ENCODE measurements around the gene GLT6D1. TPM values are rescaled to one million over a fixed set of nuclear protein-coding genes. Genes with fewer than 3 reads are reported as not detected.

Gene GLT6D1
- total RNA-seq, 2 experiments from 2014 or later: not detected

GRCh38 chr9:135579889-135580660 lies 59.3 kb downstream of the GLT6D1 start:
- no peak overlapping the region for H3K27ac ChIP-seq (ENCODE audit: low read depth, low read length, poor library complexity, severe bottlenecking)
- no peaks in the 10 kb centered on the region for H3K9me3 ChIP-seq (ENCODE audit: low read length)
- no peak overlapping the region for H3K4me2 ChIP-seq (ENCODE audit: low read length)
- H3K9me2 ChIP-seq (ENCODE audit: insufficient read depth, low read length): no peaks in the 10 kb centered on the region
- no TSS peak for BruUV-seq (replicated peaks)
- no peaks in the 10 kb centered on the region for H3K4me1 ChIP-seq (ENCODE audit: insufficient read depth, low read length, poor library complexity, severe bottlenecking)
- H2AFZ ChIP-seq (ENCODE audit: low read length): no peak overlapping the region
- no peak for DNase-seq (ENCODE audit: low spot score)
- intact Hi-C loops (cut with micrococcal nuclease; ENCODE audit: unreplicated experiment): no loop called here
- H3K36me3 ChIP-seq (ENCODE audit: insufficient read depth, low read length): no peaks in the 10 kb centered on the region
- ChIA-PET POLR2A (interaction anchor here (0.6 kb wide), 1 partner anchor 15 kb away, joined by 3 read pairs; no protein-coding TSS in a partner anchor), CTCF (ENCODE audit: unreplicated experiment) (no interaction called here)
- H3K4me3 ChIP-seq (ENCODE audit: low read depth, low read length, poor library complexity, severe bottlenecking): no peak overlapping the region
- H3K79me2 ChIP-seq (ENCODE audit: insufficient read depth, low read depth, low read length): no peaks in the 10 kb centered on the region
- no peaks in the 10 kb centered on the region for H4K20me1 ChIP-seq (ENCODE audit: insufficient read depth, low read length)
- TF ChIP-seq EZH2phosphoT487 (IDR thresholded peaks at IDR 0.05; ENCODE audit: borderline replicate concordance, low read depth, low read length): no peak
- TF ChIP-seq CTCF (conservative IDR thresholded peaks at IDR 0.05; ENCODE audit: low read length): no peak

DNA sequence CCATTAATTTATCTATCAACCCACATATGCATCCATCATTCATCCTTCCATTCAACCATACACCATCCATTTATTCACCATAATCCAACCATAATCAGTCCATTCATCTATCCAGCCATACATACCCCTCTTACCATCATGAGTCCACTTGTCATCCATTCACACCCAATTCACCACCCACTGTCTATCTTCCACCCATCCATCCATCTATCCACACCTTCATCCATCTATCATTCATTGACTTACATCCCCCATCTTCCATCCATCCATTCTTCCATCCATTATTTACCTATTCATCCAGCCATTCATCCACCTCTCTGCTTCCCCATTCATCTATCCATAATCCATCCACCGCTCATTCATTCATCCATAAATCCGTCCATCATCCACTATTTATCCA lies 60.0 kb downstream of the GLT6D1 start:
- intact Hi-C loops (cut with micrococcal nuclease; ENCODE audit: unreplicated experiment): no loop called here
- Histone ChIP-seq H3K9me3 (ENCODE audit: low read length) (no peaks in the 10 kb centered on the region), H3K27ac (ENCODE audit: low read depth, low read length, poor library complexity, severe bottlenecking) (no peak overlapping the region), H3K9me2 (ENCODE audit: insufficient read depth, low read length) (no peaks in the 10 kb centered on the region), H3K79me2 (ENCODE audit: insufficient read depth, low read depth, low read length) (no peaks in the 10 kb centered on the region), H3K4me2 (ENCODE audit: low read length) (no peak overlapping the region), H3K4me1 (ENCODE audit: insufficient read depth, low read length, poor library complexity, severe bottlenecking) (no peaks in the 10 kb centered on the region), H3K4me3 (ENCODE audit: low read depth, low read length, poor library complexity, severe bottlenecking) (no peak overlapping the region), H2AFZ (ENCODE audit: low read length) (no peak overlapping the region), H4K20me1 (ENCODE audit: insufficient read depth, low read length) (no peaks in the 10 kb centered on the region), H3K36me3 (ENCODE audit: insufficient read depth, low read length) (no peaks in the 10 kb centered on the region)
- no peak for DNase-seq (ENCODE audit: low spot score)
- POLR2A ChIA-PET: interaction anchor here (0.6 kb wide), 1 partner anchor 16 kb away, joined by 3 read pairs; no protein-coding TSS in a partner anchor
- CTCF ChIA-PET (ENCODE audit: unreplicated experiment): no interaction called here
- no peak for TF ChIP-seq CTCF (conservative IDR thresholded peaks at IDR 0.05; ENCODE audit: low read length)
- no peak for TF ChIP-seq EZH2phosphoT487 (IDR thresholded peaks at IDR 0.05; ENCODE audit: borderline replicate concordance, low read depth, low read length)
- BruUV-seq (replicated peaks): no TSS peak

DNA sequence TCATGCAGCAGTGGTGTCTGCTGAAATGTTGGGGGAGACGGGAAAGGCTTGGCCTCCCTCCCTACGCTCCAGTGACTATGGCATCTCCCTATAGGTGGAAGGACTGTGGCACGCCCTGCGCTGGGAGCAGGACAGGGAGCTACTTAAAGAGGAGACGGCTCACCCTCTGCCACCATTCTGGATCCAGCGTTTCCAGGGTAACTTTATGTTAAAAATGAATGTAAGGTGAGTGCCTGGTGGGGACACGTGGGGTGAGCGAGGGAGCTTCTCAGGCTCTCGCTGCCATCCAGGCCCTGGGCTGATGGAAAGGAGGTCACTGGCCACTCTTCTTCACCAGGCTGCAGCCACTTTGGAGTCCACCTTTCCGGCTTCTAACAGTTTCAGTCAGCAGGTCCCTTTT lies 62.1 kb downstream of the GLT6D1 start:
- ChIA-PET CTCF (ENCODE audit: unreplicated experiment) (no interaction called here), POLR2A (no interaction called here)
- Histone ChIP-seq H3K9me2 (ENCODE audit: insufficient read depth, low read length) (no peaks in the 10 kb centered on the region), H3K9me3 (ENCODE audit: low read length) (no peaks in the 10 kb centered on the region), H3K4me2 (ENCODE audit: low read length) (no peak overlapping the region), H2AFZ (ENCODE audit: low read length) (no peak overlapping the region), H4K20me1 (ENCODE audit: insufficient read depth, low read length) (no peaks in the 10 kb centered on the region), H3K27ac (ENCODE audit: low read depth, low read length, poor library complexity, severe bottlenecking) (no peak overlapping the region), H3K36me3 (ENCODE audit: insufficient read depth, low read length) (no peaks in the 10 kb centered on the region), H3K4me3 (ENCODE audit: low read depth, low read length, poor library complexity, severe bottlenecking) (no peak overlapping the region), H3K4me1 (ENCODE audit: insufficient read depth, low read length, poor library complexity, severe bottlenecking) (no peaks in the 10 kb centered on the region), H3K79me2 (ENCODE audit: insufficient read depth, low read depth, low read length) (no peaks in the 10 kb centered on the region)
- no peak for DNase-seq (ENCODE audit: low spot score)
- no peak for TF ChIP-seq EZH2phosphoT487 (IDR thresholded peaks at IDR 0.05; ENCODE audit: borderline replicate concordance, low read depth, low read length)
- no peak for TF ChIP-seq CTCF (conservative IDR thresholded peaks at IDR 0.05; ENCODE audit: low read length)
- BruUV-seq (replicated peaks): no TSS peak
- intact Hi-C loops (cut with micrococcal nuclease; ENCODE audit: unreplicated experiment): no loop called here

All from OCI-LY7 (cell line).